NCI-H526 treated with DMSO at 0.1 percent for 48 hours (cell line): Measurements from ENCODE around the gene LTF.
A peak's percentile ranks its signal among the peaks of the same experiment; 100 is the strongest.

Experiments used
- DNase-seq: peaks from one replicate; lab custom pipeline; 2025; lab: John Stamatoyannopoulos, UW

Gene LTF

GRCh38 chr3:46468753-46469600 lies 4.3 kb upstream of the LTF start:
- DNase-seq = no peak

- no peak for DNase-seq
Observed at GRCh38 chr3:46467562-46467961, 2.9 kb upstream of the LTF start.

DNA sequence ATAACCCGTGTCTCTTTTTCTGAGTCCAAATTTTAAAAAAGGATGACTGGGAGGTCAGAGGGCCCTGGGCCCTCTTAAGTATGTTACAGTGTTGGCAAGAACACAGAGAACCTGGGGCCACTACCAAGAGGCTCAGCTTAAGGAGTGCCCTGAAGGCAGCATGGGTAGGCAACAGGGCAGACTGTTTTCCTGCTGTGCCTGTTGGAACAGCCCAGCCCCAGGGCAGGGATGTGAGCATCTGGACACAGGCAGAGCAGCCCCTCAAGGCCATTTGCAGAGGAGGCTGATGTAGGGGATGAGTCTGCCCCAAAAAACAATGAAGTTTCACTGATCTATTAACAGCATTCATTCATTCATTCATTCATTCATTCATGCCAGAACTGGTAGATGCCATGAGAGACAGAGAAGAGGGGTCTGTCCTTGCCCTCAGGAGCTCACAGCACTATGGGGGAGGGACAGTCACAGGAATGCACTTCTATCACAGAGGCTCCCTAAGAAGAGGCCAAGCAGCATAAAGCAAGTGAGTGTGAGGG lies 2.2 kb upstream of the LTF start:
- no peak for DNase-seq

- no peak for DNase-seq
Observed at GRCh38 chr3:46466273-46466672, 1.6 kb upstream of the LTF start.

- no peak for DNase-seq
Observed at GRCh38 chr3:46465196-46465520, 453 bp upstream of the LTF start.

- DNase-seq = no peak
Observed at GRCh38 chr3:46463868-46464241, 850 bp downstream of the LTF start.

DNA sequence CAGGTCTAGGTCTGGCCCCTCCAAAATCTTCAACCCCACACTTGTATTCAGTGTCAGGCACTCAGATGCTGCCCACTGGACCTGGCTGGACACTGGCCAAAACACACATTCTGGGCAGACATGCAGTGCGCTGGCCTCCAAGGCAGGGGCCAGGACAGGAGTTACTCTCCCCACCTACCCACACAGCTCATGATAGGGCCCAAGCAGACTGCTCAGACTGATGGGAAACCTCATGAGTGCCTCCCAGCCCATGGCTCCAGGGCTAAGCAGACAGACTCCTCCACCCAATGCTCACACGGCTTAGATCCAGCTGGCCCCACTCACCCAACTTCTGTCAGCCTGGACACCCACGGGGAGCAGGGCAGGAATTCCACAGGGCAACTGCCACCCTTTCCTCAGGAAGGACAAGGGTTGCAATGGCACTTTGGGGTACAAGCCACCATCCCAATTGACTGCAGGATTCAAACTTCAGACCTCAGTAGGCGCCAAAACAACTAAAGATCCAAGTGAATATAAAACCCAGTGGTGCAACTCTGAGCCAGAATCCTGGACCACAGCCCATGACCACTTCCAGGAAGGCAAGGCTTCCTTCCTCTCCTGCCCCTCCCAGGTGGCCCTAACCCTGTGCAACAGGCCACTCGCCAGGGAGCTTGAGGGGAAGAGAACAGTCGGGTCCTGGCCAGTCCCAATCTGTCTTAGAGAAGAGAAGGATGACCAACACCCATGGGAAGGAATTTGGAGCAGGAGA lies 1.4 kb downstream of the LTF start:
- no peak for DNase-seq

- no peak for DNase-seq
Observed at GRCh38 chr3:46462511-46462910, 2.2 kb downstream of the LTF start.

GRCh38 chr3:46462111-46462510 lies 2.6 kb downstream of the LTF start:
- no peak for DNase-seq

GRCh38 chr3:46460051-46460450 lies 4.7 kb downstream of the LTF start:
- no peak for DNase-seq

DNA sequence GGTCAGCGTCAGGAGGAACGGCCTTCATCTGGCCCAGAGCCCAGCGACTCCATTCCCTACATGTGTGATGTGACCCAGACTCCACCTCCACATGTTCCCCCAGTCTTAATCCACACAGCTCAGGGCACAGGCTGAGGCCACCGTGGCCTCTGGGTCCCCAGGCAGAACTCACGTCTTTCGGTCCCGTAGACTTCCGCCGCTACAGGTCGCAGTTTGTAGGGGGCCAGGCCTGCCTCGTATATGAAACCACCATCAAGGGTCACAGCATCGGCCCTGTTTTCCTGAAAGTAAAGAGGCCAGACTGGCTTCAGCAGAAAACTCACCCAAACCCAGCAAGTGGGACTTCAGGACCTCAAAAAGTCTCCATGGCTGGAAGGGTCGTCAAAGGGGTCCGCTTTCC lies 8.6 kb downstream of the LTF start:
- no peak for DNase-seq

GRCh38 chr3:46455231-46456115 lies 9.2 kb downstream of the LTF start:
- DNase-seq = no peak

- DNase-seq = no peak
Observed at GRCh38 chr3:46454606-46455005, 10.1 kb downstream of the LTF start.

GRCh38 chr3:46454209-46454595 lies 10.5 kb downstream of the LTF start:
- DNase-seq = no peak

GRCh38 chr3:46453526-46454208 lies 11.0 kb downstream of the LTF start:
- no peak for DNase-seq

DNA sequence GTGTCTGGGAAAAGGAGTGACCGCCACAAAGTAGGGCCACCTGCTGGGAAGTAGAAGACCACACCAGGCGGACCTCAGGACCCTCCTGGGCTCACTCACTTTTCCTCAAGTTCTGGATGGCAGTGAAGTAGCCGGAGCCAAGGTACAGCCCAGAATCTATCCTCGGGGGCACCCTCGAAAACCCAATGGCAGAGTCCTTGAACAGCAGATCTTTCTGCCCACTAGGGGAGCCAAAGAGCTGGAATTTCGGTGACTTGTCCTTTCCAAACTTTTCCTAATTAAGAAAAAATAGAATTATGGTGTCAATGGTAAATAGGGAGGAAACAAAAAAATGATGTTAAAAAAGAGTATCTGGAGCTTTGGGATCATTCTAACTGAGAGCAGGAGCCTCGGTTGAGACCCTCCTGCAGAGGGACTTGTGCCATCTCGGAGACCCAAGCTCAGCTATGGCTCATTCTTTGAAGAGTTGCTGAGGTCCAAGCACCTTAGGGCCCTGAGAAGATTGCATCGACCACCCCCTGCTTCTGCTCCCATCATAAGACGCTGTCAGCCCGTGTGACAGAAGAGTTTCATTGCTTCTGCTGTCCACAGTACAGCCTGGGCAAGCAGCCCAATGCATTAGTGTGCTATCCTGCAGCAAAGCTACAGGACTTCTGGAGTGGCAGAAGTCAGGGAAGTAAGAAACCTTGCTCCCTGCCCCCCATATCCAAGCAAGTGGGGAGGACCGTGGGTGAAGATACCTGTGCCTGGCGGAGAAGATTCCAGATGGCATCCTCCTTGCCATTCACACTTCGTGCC lies 14.8 kb downstream of the LTF start:
- DNase-seq = no peak

- no peak for DNase-seq
Observed at GRCh38 chr3:46448721-46449120, 16.0 kb downstream of the LTF start.

- no peak for DNase-seq
Observed at GRCh38 chr3:46447228-46447985, 17.3 kb downstream of the LTF start.

- DNase-seq = peak; percentile 2
Observed at GRCh38 chr3:46442576-46443530, 21.9 kb downstream of the LTF start.
